Measurements from ENCODE around the gene NUB1.

The NUB1 gene

GRCh38 chr7:151399906-151400305, 58.3 kb downstream of the NUB1 start:
- no peak overlapping the region for H3K4me3 ChIP-seq (ENCODE audit: low read length)
- no peak for TF ChIP-seq ZNF274 (IDR thresholded peaks at IDR 0.05; ENCODE audit: low read depth, low read length)

GRCh38 chr7:151400626-151401315, 59.2 kb downstream of the NUB1 start:
- H3K4me3 ChIP-seq (ENCODE audit: low read length), result no peak overlapping the region
- TF ChIP-seq ZNF274 (IDR thresholded peaks at IDR 0.05; ENCODE audit: low read depth, low read length), result no peak

- no peak overlapping the region for H3K4me3 ChIP-seq (ENCODE audit: low read length)
- no peak for TF ChIP-seq ZNF274 (IDR thresholded peaks at IDR 0.05; ENCODE audit: low read depth, low read length)
Measured at GRCh38 chr7:151402029-151402835, 60.6 kb downstream of the NUB1 start.

- no peak for TF ChIP-seq ZNF274 (IDR thresholded peaks at IDR 0.05; ENCODE audit: low read depth, low read length)
- H3K4me3 ChIP-seq (ENCODE audit: low read length), result no peak overlapping the region
Measured at GRCh38 chr7:151403764-151404163, 62.2 kb downstream of the NUB1 start.

- TF ChIP-seq ZNF274 (IDR thresholded peaks at IDR 0.05; ENCODE audit: low read depth, low read length), result no peak
- H3K4me3 ChIP-seq (ENCODE audit: low read length), result no peak overlapping the region
Measured at GRCh38 chr7:151404216-151405011, 62.8 kb downstream of the NUB1 start.

GRCh38 chr7:151405056-151405455, 63.4 kb downstream of the NUB1 start:
- no peak overlapping the region for H3K4me3 ChIP-seq (ENCODE audit: low read length)
- TF ChIP-seq ZNF274 (IDR thresholded peaks at IDR 0.05; ENCODE audit: low read depth, low read length), result no peak

- no peak overlapping the region for H3K4me3 ChIP-seq (ENCODE audit: low read length)
- TF ChIP-seq ZNF274 (IDR thresholded peaks at IDR 0.05; ENCODE audit: low read depth, low read length), result no peak
Measured at GRCh38 chr7:151405588-151405987, 64.0 kb downstream of the NUB1 start.

GRCh38 chr7:151406051-151406875, 64.7 kb downstream of the NUB1 start:
- H3K4me3 ChIP-seq (ENCODE audit: low read length), result no peak overlapping the region
- TF ChIP-seq ZNF274 (IDR thresholded peaks at IDR 0.05; ENCODE audit: low read depth, low read length), result no peak

- H3K4me3 ChIP-seq (ENCODE audit: low read length), result no peak overlapping the region
- no peak for TF ChIP-seq ZNF274 (IDR thresholded peaks at IDR 0.05; ENCODE audit: low read depth, low read length)
Measured at GRCh38 chr7:151406886-151407583, 65.4 kb downstream of the NUB1 start.

- H3K4me3 ChIP-seq (ENCODE audit: low read length), result no peak overlapping the region
- TF ChIP-seq ZNF274 (IDR thresholded peaks at IDR 0.05; ENCODE audit: low read depth, low read length), result no peak
Measured at GRCh38 chr7:151408498-151408838, 66.9 kb downstream of the NUB1 start.

- no peak for TF ChIP-seq ZNF274 (IDR thresholded peaks at IDR 0.05; ENCODE audit: low read depth, low read length)
- H3K4me3 ChIP-seq (ENCODE audit: low read length), result no peak overlapping the region
Measured at GRCh38 chr7:151408839-151409666, 67.4 kb downstream of the NUB1 start.

GRCh38 chr7:151409667-151410404, 68.2 kb downstream of the NUB1 start, which contains the start of gene WDR86:
Gene WDR86, minus strand, starts transcription at chr7:151410038. Its CDS starts 449 bp downstream, at chr7:151409589.
- H3K4me3 ChIP-seq (ENCODE audit: low read length), result no peak within 1 kb of the TSS
- TF ChIP-seq ZNF274 (IDR thresholded peaks at IDR 0.05; ENCODE audit: low read depth, low read length), result no peak
